ENCODE results near the gene MISP.

MISP gene

DNA sequence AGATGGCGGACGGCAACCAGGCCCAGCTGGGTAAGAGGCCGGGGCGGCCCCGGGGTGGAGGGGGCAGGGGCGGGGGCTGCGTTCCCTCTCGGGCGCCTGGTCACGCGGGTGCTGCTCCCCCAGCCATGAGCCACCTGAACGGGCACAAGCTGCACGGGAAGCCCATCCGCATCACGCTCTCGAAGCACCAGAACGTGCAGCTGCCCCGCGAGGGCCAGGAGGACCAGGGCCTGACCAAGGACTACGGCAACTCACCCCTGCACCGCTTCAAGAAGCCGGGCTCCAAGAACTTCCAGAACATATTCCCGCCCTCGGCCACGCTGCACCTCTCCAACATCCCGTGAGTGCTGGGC is 57.5 kb downstream of the MISP start:
- no peak for DNase-seq (ENCODE audit: low read depth in 2 of 2)

DNA sequence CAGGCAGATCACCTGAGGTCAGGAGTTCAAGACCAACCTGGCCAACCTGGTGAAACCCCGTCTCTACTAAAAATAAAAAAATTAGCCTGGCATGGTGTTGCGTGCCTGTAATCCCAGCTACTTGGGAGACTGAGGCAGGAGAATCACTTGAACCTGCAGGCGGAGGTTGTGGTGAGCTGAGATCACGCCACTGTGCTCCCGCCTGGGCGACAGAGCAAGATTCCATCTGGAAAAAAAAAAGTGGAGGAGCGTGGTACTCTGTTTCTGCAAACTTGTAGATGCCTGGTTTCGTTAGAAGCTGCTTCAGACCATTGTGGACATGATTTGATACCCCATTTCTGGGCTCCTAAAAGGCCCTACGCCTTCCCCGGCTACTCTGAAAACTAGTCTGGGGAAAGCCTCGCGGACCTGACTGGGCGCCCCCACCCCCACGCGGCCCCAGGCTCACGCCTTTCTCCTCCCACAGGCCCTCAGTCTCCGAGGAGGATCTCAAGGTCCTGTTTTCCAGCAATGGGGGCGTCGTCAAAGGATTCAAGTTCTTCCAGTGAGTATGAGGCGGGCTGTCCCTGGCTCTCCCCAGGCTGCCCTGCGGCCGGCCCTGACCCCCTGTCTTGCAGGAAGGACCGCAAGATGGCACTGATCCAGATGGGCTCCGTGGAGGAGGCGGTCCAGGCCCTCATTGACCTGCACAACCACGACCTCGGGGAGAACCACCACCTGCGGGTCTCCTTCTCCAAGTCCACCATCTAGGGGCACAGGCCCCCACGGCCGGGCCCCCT is 59.4 kb downstream of the MISP start:
- no peak for DNase-seq (ENCODE audit: low read depth in 2 of 2)

DNA sequence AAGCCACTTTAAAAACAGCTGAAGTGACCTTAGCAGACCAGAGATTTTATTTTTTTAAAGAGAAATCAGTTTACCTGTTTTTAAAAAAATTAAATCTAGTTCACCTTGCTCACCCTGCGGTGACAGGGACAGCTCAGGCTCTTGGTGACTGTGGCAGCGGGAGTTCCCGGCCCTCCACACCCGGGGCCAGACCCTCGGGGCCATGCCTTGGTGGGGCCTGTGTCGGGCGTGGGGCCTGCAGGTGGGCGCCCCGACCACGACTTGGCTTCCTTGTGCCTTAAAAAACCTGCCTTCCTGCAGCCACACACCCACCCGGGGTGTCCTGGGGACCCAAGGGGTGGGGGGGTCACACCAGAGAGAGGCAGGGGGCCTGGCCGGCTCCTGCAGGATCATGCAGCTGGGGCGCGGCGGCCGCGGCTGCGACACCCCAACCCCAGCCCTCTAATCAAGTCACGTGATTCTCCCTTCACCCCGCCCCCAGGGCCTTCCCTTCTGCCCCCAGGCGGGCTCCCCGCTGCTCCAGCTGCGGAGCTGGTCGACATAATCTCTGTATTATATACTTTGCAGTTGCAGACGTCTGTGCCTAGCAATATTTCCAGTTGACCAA is 60.1 kb downstream of the MISP start:
- DNase-seq (ENCODE audit: low read depth in 2 of 2), result no peak

DNA sequence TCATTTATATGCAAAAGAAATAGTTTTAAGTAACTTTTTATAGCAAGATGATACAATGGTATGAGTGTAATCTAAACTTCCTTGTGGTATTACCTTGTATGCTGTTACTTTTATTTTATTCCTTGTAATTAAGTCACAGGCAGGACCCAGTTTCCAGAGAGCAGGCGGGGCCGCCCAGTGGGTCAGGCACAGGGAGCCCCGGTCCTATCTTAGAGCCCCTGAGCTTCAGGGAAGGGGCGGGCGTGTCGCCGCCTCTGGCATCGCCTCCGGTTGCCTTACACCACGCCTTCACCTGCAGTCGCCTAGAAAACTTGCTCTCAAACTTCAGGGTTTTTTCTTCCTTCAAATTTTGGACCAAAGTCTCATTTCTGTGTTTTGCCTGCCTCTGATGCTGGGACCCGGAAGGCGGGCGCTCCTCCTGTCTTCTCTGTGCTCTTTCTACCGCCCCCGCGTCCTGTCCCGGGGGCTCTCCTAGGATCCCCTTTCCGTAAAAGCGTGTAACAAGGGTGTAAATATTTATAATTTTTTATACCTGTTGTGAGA is 60.7 kb downstream of the MISP start:
- DNase-seq (ENCODE audit: low read depth in 2 of 2), result no peak

DNA sequence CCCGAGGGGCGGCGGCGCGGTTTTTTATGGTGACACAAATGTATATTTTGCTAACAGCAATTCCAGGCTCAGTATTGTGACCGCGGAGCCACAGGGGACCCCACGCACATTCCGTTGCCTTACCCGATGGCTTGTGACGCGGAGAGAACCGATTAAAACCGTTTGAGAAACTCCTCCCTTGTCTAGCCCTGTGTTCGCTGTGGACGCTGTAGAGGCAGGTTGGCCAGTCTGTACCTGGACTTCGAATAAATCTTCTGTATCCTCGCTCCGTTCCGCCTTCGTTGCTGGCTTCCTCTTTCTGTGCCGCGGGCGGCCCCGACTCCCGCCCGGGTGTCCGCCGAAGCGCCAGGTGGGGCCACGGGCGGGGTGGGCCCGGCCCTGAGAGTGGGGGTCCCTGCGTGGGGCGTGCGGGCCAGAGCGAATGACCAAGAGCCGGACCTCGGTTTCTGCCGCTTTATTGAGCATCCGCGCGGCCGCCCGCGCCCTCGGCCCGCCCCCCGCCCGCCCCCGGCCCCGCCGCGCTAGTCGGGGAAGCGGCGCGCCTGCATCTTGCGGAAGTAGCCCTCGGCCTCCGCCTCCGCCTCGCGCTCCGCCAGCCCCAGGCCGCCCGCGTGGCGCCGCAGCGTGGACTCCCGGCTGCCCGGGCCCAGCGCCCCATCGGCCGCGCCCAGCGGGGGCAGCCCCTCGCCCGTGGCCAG is 61.3 kb downstream of the MISP start:
- DNase-seq (ENCODE audit: low read depth in 2 of 2), result no peak

DNA sequence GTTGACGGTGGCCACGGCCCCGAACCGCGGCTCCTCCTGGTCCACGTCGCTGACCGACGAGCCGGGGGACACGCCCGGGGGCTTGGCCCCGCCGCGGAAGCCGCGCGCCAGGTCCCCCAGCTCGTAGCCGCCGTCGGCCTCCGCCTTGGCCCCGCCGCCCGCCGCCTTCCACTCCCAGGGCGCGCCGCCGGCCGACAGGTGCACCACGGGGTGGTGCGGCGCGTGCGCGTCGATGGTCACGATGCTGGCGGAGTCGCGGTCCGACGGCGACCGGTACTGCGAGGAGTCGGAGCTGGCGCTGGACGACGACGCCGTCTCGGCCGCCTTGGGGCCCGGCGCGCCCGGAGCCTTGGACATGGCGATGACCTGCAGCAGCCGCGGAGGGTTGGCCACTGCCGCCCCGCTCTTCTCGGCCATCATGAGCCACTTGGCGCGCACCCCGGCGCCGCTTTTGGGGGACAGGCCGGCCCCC is 61.9 kb downstream of the MISP start:
- no peak for DNase-seq (ENCODE audit: low read depth in 2 of 2)

DNA sequence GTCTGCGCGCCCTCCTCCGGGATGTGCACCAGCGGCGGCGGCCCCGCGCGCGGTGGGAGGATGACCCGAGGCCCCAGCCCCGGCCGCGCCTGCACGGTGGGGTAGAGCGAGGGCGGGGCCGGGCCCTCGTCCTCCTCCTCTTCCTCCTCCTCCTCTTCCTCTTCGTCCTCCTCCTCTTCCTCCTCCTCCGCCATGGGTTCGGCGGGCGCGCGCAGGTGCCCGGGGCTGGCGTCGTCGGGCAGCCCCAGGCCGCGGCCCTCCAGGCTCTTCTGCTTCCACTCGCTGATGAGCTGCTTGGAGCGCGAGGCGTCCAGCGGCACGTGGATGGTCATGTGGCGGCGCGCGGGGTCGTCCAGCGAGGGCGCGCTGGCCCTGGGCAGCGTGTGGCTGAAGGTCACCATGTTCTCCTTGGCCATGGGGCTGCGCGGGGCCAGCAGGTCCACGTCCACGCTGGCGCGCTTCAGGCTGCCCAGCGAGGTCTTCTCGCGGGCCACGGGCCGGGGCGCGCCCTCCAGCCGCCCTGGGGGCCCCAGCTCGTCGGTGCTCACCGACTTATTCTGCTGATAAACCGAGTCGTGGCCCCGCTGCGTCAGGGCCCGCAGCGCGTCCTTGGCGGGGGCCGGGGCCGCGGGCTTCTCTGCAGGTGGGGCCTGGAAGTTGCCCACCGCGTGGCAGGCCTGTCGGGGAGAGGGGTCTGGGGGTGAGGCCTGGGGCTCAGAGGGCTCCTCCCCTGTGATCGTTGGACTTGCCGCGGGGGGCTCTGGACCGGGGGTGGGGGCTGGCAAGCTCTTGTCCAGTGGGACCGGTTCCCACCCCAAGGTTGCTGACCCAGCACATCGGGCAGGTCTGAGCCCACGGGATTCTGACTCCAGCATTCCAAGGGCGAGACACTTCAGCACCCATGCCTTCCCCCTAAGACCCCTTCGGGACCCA is 62.6 kb downstream of the MISP start:
- no peak for DNase-seq (ENCODE audit: low read depth in 2 of 2)

All from stimulated activated CD8-positive, alpha-beta memory T cell treated with anti-CD3 and anti-CD28 coated beads, Interleukin-7, amount 100 ng/mL, for 4 hours (primary cell).